HepG2 (cell line): ENCODE results near the gene ARRDC4. TPM values are rescaled to one million over a fixed set of nuclear protein-coding genes. Genes with fewer than 3 reads are reported as not detected.
A peak's percentile ranks its signal among the peaks of the same experiment; 100 is the strongest.

Source experiments
- ARNTL ChIP-seq: sonication (generic); formaldehyde crosslinking; IDR thresholded peaks from 2 replicates; pipeline ENCODE4 v1.4.0; 2020; ENCODE audit warnings: mild to moderate bottlenecking, missing genetic modification reagents
- BCL6 ChIP-seq: IDR thresholded peaks from 2 replicates; pipeline ENCODE4 v1.6.1; 2016; ENCODE audit warnings: missing genetic modification reagents, missing compliant biosample characterization
- DNMT1 ChIP-seq: sonication (generic); formaldehyde crosslinking; IDR thresholded peaks from 2 replicates; pipeline ENCODE4 v1.5.1; 2020; ENCODE audit warnings: mild to moderate bottlenecking, missing genetic modification reagents
- FUBP1 ChIP-seq: sonication (generic); formaldehyde crosslinking; IDR thresholded peaks from 2 replicates; pipeline ENCODE4 v1.5.1; 2020; ENCODE audit warnings: missing genetic modification reagents, mild to moderate bottlenecking, borderline replicate concordance
- GABPA ChIP-seq, 2 experiments: IDR thresholded peaks; 2 replicates each; pipeline ENCODE4 v1.6.1; 2011 to 2016; ENCODE audit warnings: low read depth in 2 of 2, low read length in 1 of 2, missing biosample characterization in 1 of 2, missing genetic modification characterization in 1 of 2
- GABPB1 ChIP-seq: IDR thresholded peaks from 2 replicates; pipeline ENCODE4 v1.6.1; 2016; ENCODE audit warnings: mild to moderate bottlenecking, missing genetic modification reagents, moderate library complexity, missing compliant biosample characterization
- GTF2F1 ChIP-seq: fragments of 150-350 bp; IDR thresholded peaks from 2 replicates; pipeline ENCODE4 v1.6.1; 2014; ENCODE audit warnings: low read length
- ISX ChIP-seq: sonication (generic); formaldehyde crosslinking; conservative IDR thresholded peaks from 2 replicates; pipeline ENCODE4 v1.5.0; 2020; ENCODE audit warnings: missing genetic modification reagents
- NFATC3 ChIP-seq: sonication (generic); formaldehyde crosslinking; IDR thresholded peaks from 2 replicates; pipeline ENCODE4 v1.5.1; 2020; ENCODE audit warnings: mild to moderate bottlenecking, missing genetic modification reagents
- NONO ChIP-seq, 2 experiments: fragments of 450-650 bp in 1 of 2; sonication (generic) in 1 of 2; formaldehyde crosslinking in 1 of 2; IDR thresholded peaks in 1 of 2; conservative IDR thresholded peaks in 1 of 2; 2 replicates each; pipeline versions ENCODE4 v1.6.1 to v1.8.0; 2017 to 2022; ENCODE audit warnings: mild to moderate bottlenecking in 1 of 2, missing genetic modification reagents in 1 of 2, moderate library complexity in 1 of 2
- STAG1 ChIP-seq: sonication (generic); formaldehyde crosslinking; IDR thresholded peaks from 2 replicates; pipeline ENCODE4 v1.4.0; 2020; ENCODE audit warnings: missing genetic modification reagents
- TBX2 ChIP-seq: sonication (generic); formaldehyde crosslinking; IDR thresholded peaks from 2 replicates; pipeline ENCODE4 v1.5.0; 2020; ENCODE audit warnings: missing genetic modification reagents, mild to moderate bottlenecking, borderline replicate concordance
- ZNF124 ChIP-seq: sonication (generic); formaldehyde crosslinking; IDR thresholded peaks from 2 replicates; pipeline ENCODE4 v1.4.0; 2020; ENCODE audit warnings: missing genetic modification reagents
- ZNF367 ChIP-seq: sonication (generic); formaldehyde crosslinking; IDR thresholded peaks from 2 replicates; pipeline ENCODE4 v1.4.0; 2020; ENCODE audit warnings: missing genetic modification reagents, borderline replicate concordance
- ZNF691 ChIP-seq: sonication (generic); formaldehyde crosslinking; IDR thresholded peaks from 2 replicates; pipeline ENCODE4 v1.4.0; 2020; ENCODE audit warnings: missing genetic modification reagents, low read depth, mild to moderate bottlenecking, borderline replicate concordance
- polyA plus RNA-seq, 8 experiments: library from polyadenylated mRNA; depleted of rRNA in 3 of 8; stranded (reverse) in 7 of 8; unstranded in 1 of 8; fragments of >200 nt; fragmentation: Illumina TruSeq in 4 of 8; extraction: Trizol in 4 of 8; gene quantifications; 2 replicates each; pipeline versions ENCODE4 v1.2.1 to v1.2.3, GENCODE V29; 2011 to 2016; ENCODE audit warnings: low read depth in 4 of 8, missing spikeins in 1 of 8, mixed read lengths in 1 of 8; ENCODE audit not compliant: insufficient read depth in 1 of 8
- total RNA-seq, 5 experiments: library from RNA; depleted of rRNA; stranded (reverse); fragments of >200 nt; fragmentation: Illumina TruSeq; extraction: Trizol; gene quantifications; 2 replicates each; pipeline ENCODE4 v1.2.3, GENCODE V29; 2016; ENCODE audit warnings: low read depth in 1 of 5
- TF ChIP-seq, protein P1 (sequence below): sonication (generic); formaldehyde crosslinking; IDR thresholded peaks from 2 replicates; pipeline ENCODE4 v1.4.0; 2020; ENCODE audit warnings: missing genetic modification reagents
- TF ChIP-seq, protein P2 (sequence below): IDR thresholded peaks from 2 replicates; pipeline ENCODE4 v1.6.1; 2016; ENCODE audit warnings: missing compliant biosample characterization, missing genetic modification reagents, borderline replicate concordance
- TF ChIP-seq, protein P3 (sequence below): sonication (generic); formaldehyde crosslinking; IDR thresholded peaks from 2 replicates; pipeline ENCODE4 v1.5.1; 2020; ENCODE audit warnings: mild to moderate bottlenecking, missing genetic modification reagents, moderate library complexity

Gene ARRDC4
- total and polyA plus RNA-seq, 2 of the 13 experiments (the other 11 are each of a cell fraction or from before 2014, with no cell fraction given), result 1.5 to 2.5 TPM

DNA sequence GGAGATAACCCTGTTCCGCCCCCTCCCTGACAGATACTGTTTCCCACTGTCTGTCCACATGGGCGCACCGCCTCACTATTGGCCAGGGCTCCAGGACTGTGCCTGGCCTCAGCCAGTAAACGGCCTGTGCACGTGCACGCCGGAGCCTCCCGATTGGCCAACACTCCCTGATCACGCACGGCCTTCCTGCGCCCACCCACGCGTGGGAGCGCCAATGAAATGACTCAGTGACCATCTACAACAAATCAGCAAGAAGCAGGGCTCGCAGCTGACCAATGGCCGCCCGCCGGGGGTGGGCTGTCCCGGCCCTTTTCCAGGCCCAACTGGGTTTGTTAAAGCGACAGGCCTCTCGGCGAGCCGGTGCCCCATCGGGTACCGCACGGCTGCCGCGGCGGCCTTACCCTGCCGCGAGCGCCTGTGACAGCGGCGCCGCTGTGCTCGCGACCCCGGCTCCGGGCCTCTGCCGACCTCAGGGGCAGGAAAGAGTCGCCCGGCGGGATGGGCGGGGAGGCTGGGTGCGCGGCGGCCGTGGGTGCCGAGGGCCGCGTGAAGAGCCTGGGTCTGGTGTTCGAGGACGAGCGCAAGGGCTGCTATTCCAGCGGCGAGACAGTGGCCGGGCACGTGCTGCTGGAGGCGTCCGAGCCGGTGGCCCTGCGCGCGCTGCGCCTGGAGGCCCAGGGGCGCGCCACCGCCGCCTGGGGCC is at the start of gene ARRDC4 (continued):
- TF ChIP-seq, protein P1, sequence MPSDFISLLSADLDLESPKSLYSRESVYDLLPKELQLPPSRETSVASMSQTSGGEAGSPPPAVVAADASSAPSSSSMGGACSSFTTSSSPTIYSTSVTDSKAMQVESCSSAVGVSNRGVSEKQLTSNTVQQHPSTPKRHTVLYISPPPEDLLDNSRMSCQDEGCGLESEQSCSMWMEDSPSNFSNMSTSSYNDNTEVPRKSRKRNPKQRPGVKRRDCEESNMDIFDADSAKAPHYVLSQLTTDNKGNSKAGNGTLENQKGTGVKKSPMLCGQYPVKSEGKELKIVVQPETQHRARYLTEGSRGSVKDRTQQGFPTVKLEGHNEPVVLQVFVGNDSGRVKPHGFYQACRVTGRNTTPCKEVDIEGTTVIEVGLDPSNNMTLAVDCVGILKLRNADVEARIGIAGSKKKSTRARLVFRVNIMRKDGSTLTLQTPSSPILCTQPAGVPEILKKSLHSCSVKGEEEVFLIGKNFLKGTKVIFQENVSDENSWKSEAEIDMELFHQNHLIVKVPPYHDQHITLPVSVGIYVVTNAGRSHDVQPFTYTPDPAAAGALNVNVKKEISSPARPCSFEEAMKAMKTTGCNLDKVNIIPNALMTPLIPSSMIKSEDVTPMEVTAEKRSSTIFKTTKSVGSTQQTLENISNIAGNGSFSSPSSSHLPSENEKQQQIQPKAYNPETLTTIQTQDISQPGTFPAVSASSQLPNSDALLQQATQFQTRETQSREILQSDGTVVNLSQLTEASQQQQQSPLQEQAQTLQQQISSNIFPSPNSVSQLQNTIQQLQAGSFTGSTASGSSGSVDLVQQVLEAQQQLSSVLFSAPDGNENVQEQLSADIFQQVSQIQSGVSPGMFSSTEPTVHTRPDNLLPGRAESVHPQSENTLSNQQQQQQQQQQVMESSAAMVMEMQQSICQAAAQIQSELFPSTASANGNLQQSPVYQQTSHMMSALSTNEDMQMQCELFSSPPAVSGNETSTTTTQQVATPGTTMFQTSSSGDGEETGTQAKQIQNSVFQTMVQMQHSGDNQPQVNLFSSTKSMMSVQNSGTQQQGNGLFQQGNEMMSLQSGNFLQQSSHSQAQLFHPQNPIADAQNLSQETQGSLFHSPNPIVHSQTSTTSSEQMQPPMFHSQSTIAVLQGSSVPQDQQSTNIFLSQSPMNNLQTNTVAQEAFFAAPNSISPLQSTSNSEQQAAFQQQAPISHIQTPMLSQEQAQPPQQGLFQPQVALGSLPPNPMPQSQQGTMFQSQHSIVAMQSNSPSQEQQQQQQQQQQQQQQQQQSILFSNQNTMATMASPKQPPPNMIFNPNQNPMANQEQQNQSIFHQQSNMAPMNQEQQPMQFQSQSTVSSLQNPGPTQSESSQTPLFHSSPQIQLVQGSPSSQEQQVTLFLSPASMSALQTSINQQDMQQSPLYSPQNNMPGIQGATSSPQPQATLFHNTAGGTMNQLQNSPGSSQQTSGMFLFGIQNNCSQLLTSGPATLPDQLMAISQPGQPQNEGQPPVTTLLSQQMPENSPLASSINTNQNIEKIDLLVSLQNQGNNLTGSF (CRISPR knock-in tag), result no peak
- TF ChIP-seq ARNTL (CRISPR knock-in tag) (0 out of 2 replicates have a peak, but pooled peaks have one; percentile 60), BCL6 (CRISPR knock-in tag) (no peak), ZNF367 (no peak), ZNF691 (no peak; the same call in 1 of the 2 replicates), GABPA (IDR thresholded peaks at IDR 0.05; ENCODE audit: low read depth, low read length) (no peak), GABPA (CRISPR knock-in tag; IDR thresholded peaks at IDR 0.05; ENCODE audit: low read depth) (peak; percentile 61), NFATC3 (CRISPR knock-in tag) (no peak), ZNF124 (CRISPR knock-in tag) (no peak), GTF2F1 (no peak), NONO (IDR thresholded peaks at IDR 0.05) (no peak), NONO (CRISPR knock-in tag; conservative IDR thresholded peaks at IDR 0.05) (peak; percentile 79; the same call in 1 of the 2 replicates), ISX (CRISPR knock-in tag) (no peak), TBX2 (CRISPR knock-in tag) (peak; percentile 62), GABPB1 (peak; percentile 86), FUBP1 (CRISPR knock-in tag) (no peak), DNMT1 (CRISPR knock-in tag) (no peak), STAG1 (CRISPR knock-in tag) (no peak)
- TF ChIP-seq, protein P2, sequence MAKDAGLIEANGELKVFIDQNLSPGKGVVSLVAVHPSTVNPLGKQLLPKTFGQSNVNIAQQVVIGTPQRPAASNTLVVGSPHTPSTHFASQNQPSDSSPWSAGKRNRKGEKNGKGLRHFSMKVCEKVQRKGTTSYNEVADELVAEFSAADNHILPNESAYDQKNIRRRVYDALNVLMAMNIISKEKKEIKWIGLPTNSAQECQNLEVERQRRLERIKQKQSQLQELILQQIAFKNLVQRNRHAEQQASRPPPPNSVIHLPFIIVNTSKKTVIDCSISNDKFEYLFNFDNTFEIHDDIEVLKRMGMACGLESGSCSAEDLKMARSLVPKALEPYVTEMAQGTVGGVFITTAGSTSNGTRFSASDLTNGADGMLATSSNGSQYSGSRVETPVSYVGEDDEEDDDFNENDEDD (CRISPR knock-in tag), result peak; percentile 27; the same call in 1 of the 2 replicates
- TF ChIP-seq, protein P3, sequence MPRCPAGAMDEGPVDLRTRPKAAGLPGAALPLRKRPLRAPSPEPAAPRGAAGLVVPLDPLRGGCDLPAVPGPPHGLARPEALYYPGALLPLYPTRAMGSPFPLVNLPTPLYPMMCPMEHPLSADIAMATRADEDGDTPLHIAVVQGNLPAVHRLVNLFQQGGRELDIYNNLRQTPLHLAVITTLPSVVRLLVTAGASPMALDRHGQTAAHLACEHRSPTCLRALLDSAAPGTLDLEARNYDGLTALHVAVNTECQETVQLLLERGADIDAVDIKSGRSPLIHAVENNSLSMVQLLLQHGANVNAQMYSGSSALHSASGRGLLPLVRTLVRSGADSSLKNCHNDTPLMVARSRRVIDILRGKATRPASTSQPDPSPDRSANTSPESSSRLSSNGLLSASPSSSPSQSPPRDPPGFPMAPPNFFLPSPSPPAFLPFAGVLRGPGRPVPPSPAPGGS, result peak; percentile 40; the same call in 1 of the 2 replicates
